ENCODE data around the gene WRAP73. TPM values are rescaled to one million over a fixed set of nuclear protein-coding genes. Genes with fewer than 3 reads are reported as not detected.
"Not testable (repeated sequence)": the region's sequence is repeated elsewhere in the genome, so short reads cannot be mapped to it uniquely, and the experiment has no call there.

WRAP73 gene
- polyA plus RNA-seq, 1 donor from 2014 or later: 29.7 TPM

DNA sequence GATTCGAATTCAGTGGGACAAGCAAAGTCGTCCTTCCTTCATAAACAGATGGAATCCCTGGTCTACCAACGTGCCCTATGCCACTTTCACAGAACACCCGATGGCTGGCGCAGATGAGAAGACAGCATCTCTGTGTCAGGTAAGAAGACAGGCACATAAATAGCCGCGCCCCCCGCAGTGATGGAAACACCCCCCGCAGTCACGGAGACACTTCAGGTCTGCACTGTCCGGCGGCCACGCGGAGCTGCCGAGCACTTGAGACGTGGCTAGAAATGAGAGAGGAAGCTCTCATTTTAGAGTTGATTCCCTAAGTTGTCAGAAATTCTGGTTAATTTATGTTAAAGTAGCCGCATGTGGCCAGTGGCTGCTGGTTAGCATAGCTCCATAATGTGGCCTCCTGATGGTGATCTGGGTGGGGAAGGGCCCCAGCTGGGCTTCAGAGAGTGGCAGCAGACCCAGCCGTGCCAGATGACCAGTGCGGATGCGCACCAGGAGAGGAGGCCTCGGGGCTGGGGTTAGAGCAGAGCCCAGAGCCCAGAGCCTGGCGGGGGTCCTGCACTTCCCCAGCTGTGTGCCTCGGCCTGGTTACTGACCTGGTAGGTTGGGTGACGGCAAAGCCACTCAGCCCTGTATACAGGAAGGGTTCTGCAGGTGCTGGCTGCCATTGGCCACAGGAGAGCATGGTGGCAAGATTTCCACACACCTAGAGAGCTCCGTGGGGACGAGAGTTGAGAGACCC lies 22.2 kb downstream of the WRAP73 start:
- Mint-ChIP-seq H3K36me3 (peaks cover 1% of the 10 kb centered on the region), H3K4me1 (peaks cover 19 to 26% (median 23%) of the 10 kb centered on the region in 3 donors), H3K27me3 (no peaks in the 10 kb centered on the region), H3K9me3 (no peaks in the 10 kb centered on the region), H3K4me3 (peak overlapping the region in 1 of 4 donors; percentile 75), H3K27ac (no peak overlapping the region)

- no peaks in the 10 kb centered on the region for H3K9me3 Mint-ChIP-seq
- H3K27me3 Mint-ChIP-seq: no peaks in the 10 kb centered on the region
- H3K4me3 Mint-ChIP-seq: peak overlapping the region; percentile 83 to 99 (median 94)
- H3K4me1 Mint-ChIP-seq: peaks cover 26 to 32% (median 29%) of the 10 kb centered on the region in 3 donors
- peak overlapping the region; percentile 13 to 86 (median 80) for H3K27ac Mint-ChIP-seq
- H3K36me3 Mint-ChIP-seq: peaks cover 1% of the 10 kb centered on the region
These were observed 23.9 kb downstream of the WRAP73 start for GRCh38 chr1:3626025-3626424.

DNA sequence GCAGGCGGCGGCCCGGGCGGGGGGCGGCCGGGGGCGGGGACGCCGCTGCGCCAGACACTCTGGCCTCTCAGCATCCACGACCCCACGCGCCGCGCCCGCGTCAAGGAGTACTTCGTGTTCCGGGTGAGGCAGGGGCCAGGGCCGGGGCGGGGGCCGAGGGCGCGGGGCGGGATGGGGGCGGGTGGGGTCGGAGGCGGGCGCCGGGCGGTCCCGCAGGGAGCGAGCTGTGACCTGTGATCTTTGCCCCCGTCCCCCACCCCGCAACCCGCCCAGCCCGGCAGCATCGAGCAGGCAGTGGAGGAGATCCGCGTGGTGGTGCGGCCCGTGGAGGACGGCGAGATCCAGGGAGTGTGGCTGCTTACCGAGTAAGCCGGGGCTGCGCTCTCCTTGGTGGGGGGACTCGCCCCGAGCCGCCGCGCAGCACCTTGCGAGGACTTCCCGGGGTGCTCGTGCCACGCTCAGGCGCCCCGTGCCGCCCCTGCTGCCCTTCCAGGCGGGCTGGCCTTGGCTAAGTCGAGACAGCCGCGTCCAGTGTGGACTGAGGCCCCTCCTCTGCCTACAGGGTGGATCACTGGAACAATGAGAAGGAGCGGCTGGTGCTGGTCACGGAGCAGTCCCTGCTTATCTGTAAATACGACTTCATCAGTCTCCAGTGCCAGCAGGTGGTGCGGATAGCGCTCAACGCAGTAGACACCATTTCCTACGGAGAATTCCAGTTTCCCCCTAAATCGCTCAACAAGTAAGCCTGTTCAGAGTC lies 24.6 kb downstream of the WRAP73 start:
- peak overlapping the region; percentile 83 to 99 (median 94) for H3K4me3 Mint-ChIP-seq
- H3K27me3 Mint-ChIP-seq: no peaks in the 10 kb centered on the region
- peak overlapping the region in 2 of 3 donors; percentile 46 to 86 for H3K27ac Mint-ChIP-seq
- no peaks in the 10 kb centered on the region for H3K9me3 Mint-ChIP-seq
- H3K4me1 Mint-ChIP-seq: peaks cover 26 to 30% (median 27%) of the 10 kb centered on the region in 3 donors
- H3K36me3 Mint-ChIP-seq: peaks cover 1% of the 10 kb centered on the region

- H3K4me3 Mint-ChIP-seq: peak within 1 kb of the TSS; percentile 93 to 99 (median 94)
- H3K36me3 Mint-ChIP-seq: peaks cover 1% of the 10 kb centered on the region
- H3K9me3 Mint-ChIP-seq: no peaks in the 10 kb centered on the region
- peak within 1 kb of the TSS; percentile 86 to 95 (median 93) for H3K27ac Mint-ChIP-seq
- H3K27me3 Mint-ChIP-seq: no peaks in the 10 kb centered on the region
- peaks cover 23 to 26% (median 26%) of the 10 kb centered on the region in 3 donors for H3K4me1 Mint-ChIP-seq
These were observed 25.4 kb downstream of the WRAP73 start, which contains the start of gene TPRG1L for GRCh38 chr1:3624200-3625136. TPRG1L (plus strand) TSS chr1:3625015; CDS start chr1:3625073, 58 bp downstream.

GRCh38 chr1:3623441-3624199 lies 26.3 kb downstream of the WRAP73 start:
- peak overlapping the region; percentile 84 to 95 (median 93) for H3K27ac Mint-ChIP-seq
- H3K9me3 Mint-ChIP-seq: no peaks in the 10 kb centered on the region
- no peaks in the 10 kb centered on the region for H3K27me3 Mint-ChIP-seq
- H3K4me1 Mint-ChIP-seq: peaks cover 26 to 27% (median 26%) of the 10 kb centered on the region in 3 donors
- peak overlapping the region; percentile 93 to 99 (median 94) for H3K4me3 Mint-ChIP-seq
- peaks cover 1% of the 10 kb centered on the region for H3K36me3 Mint-ChIP-seq

- H3K27me3 Mint-ChIP-seq, H3K36me3 Mint-ChIP-seq, H3K9me3 Mint-ChIP-seq: not testable (repeated sequence)
- H3K4me1 Mint-ChIP-seq: peaks cover 26 to 27% (median 26%) of the 10 kb centered on the region in 3 donors
- peak overlapping the region in 3 of 4 donors; percentile 20 to 63 (median 63) for H3K4me3 Mint-ChIP-seq
- peak overlapping the region in 2 of 3 donors; percentile 14 to 57 for H3K27ac Mint-ChIP-seq
These were observed 27.8 kb downstream of the WRAP73 start for GRCh38 chr1:3622102-3622501.

DNA sequence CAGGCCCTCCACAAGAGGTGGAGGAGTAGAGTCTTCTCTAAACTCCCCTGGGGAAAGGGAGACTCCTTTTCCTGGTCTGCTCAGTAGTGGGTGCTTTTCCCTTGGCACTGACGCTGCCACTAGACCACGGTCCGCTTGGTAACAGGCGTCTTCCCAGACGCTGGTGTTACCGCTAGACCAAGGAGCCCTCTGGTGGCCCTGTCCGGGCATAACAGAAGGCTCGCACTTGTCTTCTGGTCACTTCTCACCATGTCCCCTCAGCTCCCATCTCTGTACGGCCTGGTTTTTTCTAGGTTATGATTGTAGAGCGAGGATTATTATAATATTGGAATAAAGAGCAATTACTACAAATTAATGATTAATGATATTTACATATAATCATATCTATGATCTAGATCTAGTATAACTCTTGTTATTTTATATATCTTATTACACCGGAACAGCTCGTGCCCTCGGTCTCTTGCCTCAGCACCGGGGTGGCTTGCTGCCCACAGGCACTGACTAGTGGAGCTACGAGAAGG lies 28.7 kb downstream of the WRAP73 start:
- Mint-ChIP-seq H3K27ac (peak overlapping the region in 1 of 3 donors; percentile 57), H3K4me3 (peak overlapping the region in 2 of 4 donors; percentile 16 to 63), H3K4me1 (peaks cover 24 to 27% (median 26%) of the 10 kb centered on the region in 3 donors)
- not testable (repeated sequence) for H3K36me3 Mint-ChIP-seq, H3K27me3 Mint-ChIP-seq, H3K9me3 Mint-ChIP-seq

GRCh38 chr1:3620708-3621107 lies 29.2 kb downstream of the WRAP73 start:
- H3K36me3 Mint-ChIP-seq: no peaks in the 10 kb centered on the region
- peak overlapping the region in 1 of 3 donors; percentile 57 for H3K27ac Mint-ChIP-seq
- H3K4me3 Mint-ChIP-seq: peak overlapping the region in 1 of 4 donors; percentile 63

GRCh38 chr1:3618881-3619671 lies 30.8 kb downstream of the WRAP73 start:
- H3K27ac Mint-ChIP-seq: peak overlapping the region in 2 of 3 donors; percentile 3 to 31
- H3K4me3 Mint-ChIP-seq: peak overlapping the region in 1 of 4 donors; percentile 12
- peaks cover 13 to 21% (median 17%) of the 10 kb centered on the region in 3 donors for H3K4me1 Mint-ChIP-seq
- peaks cover 16% of the 10 kb centered on the region for H3K27me3 Mint-ChIP-seq
- H3K36me3 Mint-ChIP-seq: no peaks in the 10 kb centered on the region
- no peaks in the 10 kb centered on the region for H3K9me3 Mint-ChIP-seq

More at GRCh38 chr1:3620708-3621107, 29.2 kb downstream of the WRAP73 start:
- Mint-ChIP-seq H3K4me1 (peaks cover 19 to 22% (median 22%) of the 10 kb centered on the region in 3 donors), H3K9me3 (no peaks in the 10 kb centered on the region), H3K27me3 (peaks cover 6% of the 10 kb centered on the region)

DNA sequence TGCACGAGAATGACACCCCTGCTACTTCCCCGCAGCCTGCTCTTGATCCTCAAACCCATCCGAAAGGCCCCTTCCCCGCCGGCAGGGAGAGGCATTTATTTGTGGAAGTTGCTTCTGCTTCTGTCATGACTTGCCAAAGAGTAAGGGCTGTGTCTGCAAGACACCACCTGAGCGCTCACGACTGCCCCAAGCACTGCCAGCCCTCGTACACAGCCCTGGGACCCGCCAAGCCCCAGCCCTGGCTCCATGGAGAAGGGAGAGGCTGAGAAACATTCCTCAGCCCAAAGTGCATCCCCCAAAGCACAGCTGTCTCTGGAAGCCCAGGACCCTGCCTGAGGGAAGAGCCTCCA lies 31.4 kb downstream of the WRAP73 start:
- Mint-ChIP-seq H3K27ac (no peak overlapping the region), H3K27me3 (peaks cover 16% of the 10 kb centered on the region), H3K9me3 (no peaks in the 10 kb centered on the region), H3K36me3 (no peaks in the 10 kb centered on the region), H3K4me3 (no peak overlapping the region), H3K4me1 (peaks cover 8 to 16% (median 12%) of the 10 kb centered on the region in 3 donors)

DNA sequence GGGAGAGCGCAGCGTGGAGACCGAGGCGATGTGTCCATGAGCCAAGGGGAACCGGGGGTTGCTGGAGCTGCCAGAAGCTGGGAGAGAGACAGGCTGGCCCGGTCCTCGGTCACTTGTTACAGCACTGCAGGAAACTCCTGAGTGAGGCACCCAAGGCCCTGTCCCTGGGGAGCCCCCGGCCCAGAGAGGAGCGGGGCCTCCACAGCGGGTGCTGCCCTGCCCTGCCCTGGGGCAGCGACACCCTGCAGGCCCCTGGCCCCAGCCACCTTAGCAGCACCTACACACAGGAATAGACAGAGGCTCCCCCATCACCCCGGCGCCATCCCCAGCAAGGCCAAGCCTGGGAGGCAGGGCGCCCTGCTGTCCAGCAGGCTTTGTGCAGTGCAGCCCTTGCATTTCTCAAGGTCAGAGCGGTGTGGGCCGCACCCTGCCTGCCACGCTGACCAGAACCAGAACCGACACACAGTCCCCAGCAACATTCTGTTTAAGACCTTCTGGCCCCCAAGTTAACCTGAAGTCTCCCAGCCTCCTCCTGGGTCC lies 32.0 kb downstream of the WRAP73 start:
- Mint-ChIP-seq H3K27me3 (peaks cover 20% of the 10 kb centered on the region), H3K9me3 (no peaks in the 10 kb centered on the region), H3K27ac (no peak overlapping the region), H3K4me3 (peak overlapping the region in 1 of 4 donors; percentile 45), H3K36me3 (no peaks in the 10 kb centered on the region), H3K4me1 (peaks cover 7 to 13% (median 9%) of the 10 kb centered on the region in 3 donors)

DNA sequence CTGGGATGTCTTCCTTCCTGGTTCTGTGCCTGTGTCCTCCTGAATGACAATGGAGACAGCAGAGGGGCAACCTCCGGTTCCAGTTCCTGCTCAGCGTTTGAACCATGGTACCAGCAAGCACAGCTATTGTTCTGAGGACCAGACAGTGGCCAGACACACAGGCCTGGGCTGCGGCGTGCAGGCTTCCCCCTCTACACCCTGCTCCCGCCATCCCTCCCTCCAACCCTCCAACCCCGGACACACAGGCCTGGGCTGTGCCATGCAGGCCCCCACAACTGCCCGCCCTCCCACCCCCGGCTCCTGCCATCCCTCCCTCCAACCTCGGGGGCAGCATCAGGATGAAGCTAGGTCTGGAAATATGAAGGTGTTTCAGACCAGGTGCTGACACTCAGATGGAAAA lies 33.0 kb downstream of the WRAP73 start:
- Mint-ChIP-seq H3K36me3 (no peaks in the 10 kb centered on the region), H3K4me3 (no peak overlapping the region), H3K27me3 (peaks cover 25% of the 10 kb centered on the region), H3K9me3 (no peaks in the 10 kb centered on the region), H3K27ac (no peak overlapping the region), H3K4me1 (peaks cover 3 to 7% (median 7%) of the 10 kb centered on the region in 3 donors)
